ENCODE data around the gene FAM13C.
"Not testable (repeated sequence)": the region's sequence is repeated elsewhere in the genome, so short reads cannot be mapped to it uniquely, and the experiment has no call there.

The FAM13C gene

GRCh38 chr10:59362144-59362958, at the start of gene FAM13C:
FAM13C (minus strand) TSS chr10:59362549; CDS start chr10:59362460, 89 bp downstream.
- Histone ChIP-seq H3K9me3 (ENCODE audit: control insufficient read depth in 5 of 5, low read length in 5 of 5) (no peaks in the 10 kb centered on the region), H3K27me3 (ENCODE audit: control insufficient read depth in 5 of 5, insufficient read depth in 4 of 5, low read length in 5 of 5) (no peaks in the 10 kb centered on the region), H3K4me1 (ENCODE audit: control insufficient read depth in 5 of 5, insufficient read depth in 5 of 5, low read length in 5 of 5) (peaks cover 0 to 48% (median 31%) of the 10 kb centered on the region in 5 donors), H3K27ac (ENCODE audit: low read depth, low read length) (peak within 1 kb of the TSS; percentile 66), H3K9ac (ENCODE audit: low read length in 5 of 5) (peak within 1 kb of the TSS; percentile 34 to 62 (median 56)), H3K36me3 (ENCODE audit: control insufficient read depth in 5 of 5, insufficient read depth in 5 of 5, low read length in 5 of 5) (no peaks in the 10 kb centered on the region), H3K4me3 (ENCODE audit: low read depth in 1 of 5, low read length in 5 of 5) (peak within 1 kb of the TSS; percentile 67 to 90 (median 74))

- no peak overlapping the region for H3K27ac ChIP-seq (ENCODE audit: low read depth, low read length)
- no peaks in the 10 kb centered on the region for H3K27me3 ChIP-seq (ENCODE audit: control insufficient read depth in 5 of 5, insufficient read depth in 4 of 5, low read length in 5 of 5)
- no peak overlapping the region for H3K4me3 ChIP-seq (ENCODE audit: low read depth in 1 of 5, low read length in 5 of 5)
- H3K9me3 ChIP-seq (ENCODE audit: control insufficient read depth in 5 of 5, low read length in 5 of 5) = no peaks in the 10 kb centered on the region
- no peak overlapping the region for H3K9ac ChIP-seq (ENCODE audit: low read length in 5 of 5)
- no peaks in the 10 kb centered on the region for H3K4me1 ChIP-seq (ENCODE audit: control insufficient read depth in 5 of 5, insufficient read depth in 5 of 5, low read length in 5 of 5)
- no peaks in the 10 kb centered on the region for H3K36me3 ChIP-seq (ENCODE audit: control insufficient read depth in 5 of 5, insufficient read depth in 5 of 5, low read length in 5 of 5)
Observed at GRCh38 chr10:59405235-59405634, 42.9 kb upstream of the FAM13C start.

- H3K27ac ChIP-seq (ENCODE audit: low read depth, low read length) = no peak overlapping the region
- H3K9ac ChIP-seq (ENCODE audit: low read length in 5 of 5) = no peak overlapping the region
- H3K4me1 ChIP-seq (ENCODE audit: control insufficient read depth in 5 of 5, insufficient read depth in 5 of 5, low read length in 5 of 5) = no peaks in the 10 kb centered on the region
- no peak overlapping the region for H3K4me3 ChIP-seq (ENCODE audit: low read depth in 1 of 5, low read length in 5 of 5)
- peaks cover 0 to 4% (median 0%) of the 10 kb centered on the region in 5 donors for H3K9me3 ChIP-seq (ENCODE audit: control insufficient read depth in 5 of 5, low read length in 5 of 5)
- H3K36me3 ChIP-seq (ENCODE audit: control insufficient read depth in 5 of 5, insufficient read depth in 5 of 5, low read length in 5 of 5) = no peaks in the 10 kb centered on the region
- no peaks in the 10 kb centered on the region for H3K27me3 ChIP-seq (ENCODE audit: control insufficient read depth in 5 of 5, insufficient read depth in 4 of 5, low read length in 5 of 5)
Observed at GRCh38 chr10:59400214-59400613, 37.9 kb upstream of the FAM13C start.

GRCh38 chr10:59399329-59399728, 37.0 kb upstream of the FAM13C start:
- H3K4me3 ChIP-seq (ENCODE audit: low read depth in 1 of 5, low read length in 5 of 5); H3K27ac ChIP-seq (ENCODE audit: low read depth, low read length); H3K4me1 ChIP-seq (ENCODE audit: control insufficient read depth in 5 of 5, insufficient read depth in 5 of 5, low read length in 5 of 5); H3K9me3 ChIP-seq (ENCODE audit: control insufficient read depth in 5 of 5, low read length in 5 of 5); H3K27me3 ChIP-seq (ENCODE audit: control insufficient read depth in 5 of 5, insufficient read depth in 4 of 5, low read length in 5 of 5); H3K9ac ChIP-seq (ENCODE audit: low read length in 5 of 5); H3K36me3 ChIP-seq (ENCODE audit: control insufficient read depth in 5 of 5, insufficient read depth in 5 of 5, low read length in 5 of 5): not testable (repeated sequence)

- Histone ChIP-seq H3K36me3 (ENCODE audit: control insufficient read depth in 5 of 5, insufficient read depth in 5 of 5, low read length in 5 of 5) (no peaks in the 10 kb centered on the region), H3K9me3 (ENCODE audit: control insufficient read depth in 5 of 5, low read length in 5 of 5) (peaks cover 0 to 4% (median 0%) of the 10 kb centered on the region in 5 donors), H3K27me3 (ENCODE audit: control insufficient read depth in 5 of 5, insufficient read depth in 4 of 5, low read length in 5 of 5) (no peaks in the 10 kb centered on the region), H3K4me3 (ENCODE audit: low read depth in 1 of 5, low read length in 5 of 5) (no peak overlapping the region), H3K9ac (ENCODE audit: low read length in 5 of 5) (no peak overlapping the region), H3K4me1 (ENCODE audit: control insufficient read depth in 5 of 5, insufficient read depth in 5 of 5, low read length in 5 of 5) (no peaks in the 10 kb centered on the region), H3K27ac (ENCODE audit: low read depth, low read length) (no peak overlapping the region)
Observed at GRCh38 chr10:59397961-59398360, 35.6 kb upstream of the FAM13C start.

- Histone ChIP-seq H3K9me3 (ENCODE audit: control insufficient read depth in 5 of 5, low read length in 5 of 5) (peaks cover 0 to 4% (median 0%) of the 10 kb centered on the region in 5 donors), H3K27me3 (ENCODE audit: control insufficient read depth in 5 of 5, insufficient read depth in 4 of 5, low read length in 5 of 5) (no peaks in the 10 kb centered on the region), H3K4me1 (ENCODE audit: control insufficient read depth in 5 of 5, insufficient read depth in 5 of 5, low read length in 5 of 5) (no peaks in the 10 kb centered on the region), H3K4me3 (ENCODE audit: low read depth in 1 of 5, low read length in 5 of 5) (no peak overlapping the region), H3K27ac (ENCODE audit: low read depth, low read length) (no peak overlapping the region), H3K9ac (ENCODE audit: low read length in 5 of 5) (no peak overlapping the region), H3K36me3 (ENCODE audit: control insufficient read depth in 5 of 5, insufficient read depth in 5 of 5, low read length in 5 of 5) (no peaks in the 10 kb centered on the region)
Observed at GRCh38 chr10:59395984-59396383, 33.6 kb upstream of the FAM13C start.

GRCh38 chr10:59393349-59393748, 31.0 kb upstream of the FAM13C start:
- no peak overlapping the region for H3K27ac ChIP-seq (ENCODE audit: low read depth, low read length)
- no peak overlapping the region for H3K9ac ChIP-seq (ENCODE audit: low read length in 5 of 5)
- no peaks in the 10 kb centered on the region for H3K4me1 ChIP-seq (ENCODE audit: control insufficient read depth in 5 of 5, insufficient read depth in 5 of 5, low read length in 5 of 5)
- no peaks in the 10 kb centered on the region for H3K27me3 ChIP-seq (ENCODE audit: control insufficient read depth in 5 of 5, insufficient read depth in 4 of 5, low read length in 5 of 5)
- peaks cover 0 to 4% (median 0%) of the 10 kb centered on the region in 5 donors for H3K9me3 ChIP-seq (ENCODE audit: control insufficient read depth in 5 of 5, low read length in 5 of 5)
- H3K36me3 ChIP-seq (ENCODE audit: control insufficient read depth in 5 of 5, insufficient read depth in 5 of 5, low read length in 5 of 5) = no peaks in the 10 kb centered on the region
- no peak overlapping the region for H3K4me3 ChIP-seq (ENCODE audit: low read depth in 1 of 5, low read length in 5 of 5)

GRCh38 chr10:59391060-59391459, 28.7 kb upstream of the FAM13C start:
- Histone ChIP-seq H3K27me3 (ENCODE audit: control insufficient read depth in 5 of 5, insufficient read depth in 4 of 5, low read length in 5 of 5) (no peaks in the 10 kb centered on the region), H3K9me3 (ENCODE audit: control insufficient read depth in 5 of 5, low read length in 5 of 5) (no peaks in the 10 kb centered on the region), H3K27ac (ENCODE audit: low read depth, low read length) (no peak overlapping the region), H3K36me3 (ENCODE audit: control insufficient read depth in 5 of 5, insufficient read depth in 5 of 5, low read length in 5 of 5) (no peaks in the 10 kb centered on the region), H3K4me3 (ENCODE audit: low read depth in 1 of 5, low read length in 5 of 5) (no peak overlapping the region), H3K9ac (ENCODE audit: low read length in 5 of 5) (no peak overlapping the region), H3K4me1 (ENCODE audit: control insufficient read depth in 5 of 5, insufficient read depth in 5 of 5, low read length in 5 of 5) (no peaks in the 10 kb centered on the region)

- Histone ChIP-seq H3K9me3 (ENCODE audit: control insufficient read depth in 5 of 5, low read length in 5 of 5) (no peaks in the 10 kb centered on the region), H3K4me1 (ENCODE audit: control insufficient read depth in 5 of 5, insufficient read depth in 5 of 5, low read length in 5 of 5) (no peaks in the 10 kb centered on the region), H3K4me3 (ENCODE audit: low read depth in 1 of 5, low read length in 5 of 5) (no peak overlapping the region), H3K9ac (ENCODE audit: low read length in 5 of 5) (no peak overlapping the region), H3K27me3 (ENCODE audit: control insufficient read depth in 5 of 5, insufficient read depth in 4 of 5, low read length in 5 of 5) (no peaks in the 10 kb centered on the region), H3K27ac (ENCODE audit: low read depth, low read length) (no peak overlapping the region), H3K36me3 (ENCODE audit: control insufficient read depth in 5 of 5, insufficient read depth in 5 of 5, low read length in 5 of 5) (no peaks in the 10 kb centered on the region)
Observed at GRCh38 chr10:59388671-59388976, 26.3 kb upstream of the FAM13C start.

GRCh38 chr10:59387951-59388670, 25.8 kb upstream of the FAM13C start:
- H3K9me3 ChIP-seq (ENCODE audit: control insufficient read depth in 5 of 5, low read length in 5 of 5) = no peaks in the 10 kb centered on the region
- H3K27ac ChIP-seq (ENCODE audit: low read depth, low read length) = no peak overlapping the region
- H3K4me1 ChIP-seq (ENCODE audit: control insufficient read depth in 5 of 5, insufficient read depth in 5 of 5, low read length in 5 of 5) = no peaks in the 10 kb centered on the region
- no peak overlapping the region for H3K9ac ChIP-seq (ENCODE audit: low read length in 5 of 5)
- no peaks in the 10 kb centered on the region for H3K27me3 ChIP-seq (ENCODE audit: control insufficient read depth in 5 of 5, insufficient read depth in 4 of 5, low read length in 5 of 5)
- H3K36me3 ChIP-seq (ENCODE audit: control insufficient read depth in 5 of 5, insufficient read depth in 5 of 5, low read length in 5 of 5) = no peaks in the 10 kb centered on the region
- no peak overlapping the region for H3K4me3 ChIP-seq (ENCODE audit: low read depth in 1 of 5, low read length in 5 of 5)
